MCF 10A (cell line): ENCODE data around the gene RGR. TPM values are rescaled to one million over a fixed set of nuclear protein-coding genes. Genes with fewer than 3 reads are reported as not detected.

Source experiments
- BruUV-seq: library from RNA; stranded (reverse); fragments of 400-500 nt; replicated peaks from 2 replicates; lab custom pipeline; 2021; lab: Mats Ljungman, UMichigan
- CTCF ChIA-PET: fragments of 300-600 bp; sonication (Branson Sonifier 250); formaldehyde crosslinking; extraction: SDS; loops from one replicate; lab custom pipeline; 2021; ENCODE audit warnings: antibody characterized with exemption, inconsistent platforms; lab: Yijun Ruan, JAX
- POLR2A ChIA-PET: fragments of 300-600, 350-650 bp; sonication (Branson Sonifier 250); formaldehyde crosslinking; extraction: SDS; loops from one replicate; lab custom pipeline; 2020; ENCODE audit warnings: antibody characterized with exemption, inconsistent platforms; lab: Yijun Ruan, JAX
- DNase-seq: peaks from one replicate; pipeline ENCODE4 v3.0.0-alpha.2; 2018; ENCODE audit not compliant: unreplicated experiment
- H3K27ac Mint-ChIP-seq: one replicate; pipeline ENCODE4 v1.8.0; 2022; ENCODE audit warnings: mild to moderate bottlenecking, low read depth, mixed read lengths; ENCODE audit not compliant: unreplicated experiment
- H3K27me3 Mint-ChIP-seq: one replicate; pipeline ENCODE4 v1.8.0; 2022; ENCODE audit warnings: mixed read lengths; ENCODE audit not compliant: insufficient read depth, unreplicated experiment
- H3K36me3 Mint-ChIP-seq: one replicate; pipeline ENCODE4 v1.8.0; 2022; ENCODE audit warnings: mild to moderate bottlenecking, moderate library complexity, mixed read lengths; ENCODE audit not compliant: insufficient read depth, unreplicated experiment
- H3K4me1 Mint-ChIP-seq: one replicate; pipeline ENCODE4 v1.8.0; 2022; ENCODE audit warnings: mixed read lengths; ENCODE audit not compliant: insufficient read depth, unreplicated experiment
- H3K4me3 Mint-ChIP-seq: one replicate; pipeline ENCODE4 v1.8.0; 2022; ENCODE audit warnings: mild to moderate bottlenecking, moderate library complexity, mixed read lengths; ENCODE audit not compliant: unreplicated experiment
- H3K9me3 Mint-ChIP-seq: one replicate; pipeline ENCODE4 v1.8.0; 2022; ENCODE audit warnings: mixed read lengths; ENCODE audit not compliant: unreplicated experiment
- CTCF ChIP-seq: fragments of 200-600 bp; IDR thresholded peaks from one replicate; pipeline ENCODE4 v1.8.0; 2022; ENCODE audit warnings: antibody characterized with exemption, mild to moderate bottlenecking; ENCODE audit not compliant: unreplicated experiment
- intact Hi-C: fragments of 100-400 bp; cut with micrococcal nuclease; formaldehyde crosslinking; loops from 2 replicates; pipeline ENCODE4 v1.14.1; 2022
- total RNA-seq: library from RNA; stranded (reverse); gene quantifications from 2 replicates; pipeline ENCODE4 v1.2.3, GENCODE V29; 2022

RGR gene
- total RNA-seq, 1 experiment from 2014 or later: not detected

- H3K4me1 Mint-ChIP-seq: no peaks in the 10 kb centered on the region
- ChIA-PET CTCF (interaction anchor here (0.8 to 2.8 kb wide), 2 partner anchors 25 to 51 kb away, joined by 6 to 11 read pairs; no protein-coding TSS in a partner anchor), POLR2A (interaction anchor here (0.6 to 1.0 kb wide), 3 partner anchors 19 to 1685 kb away, joined by 3 to 6 read pairs (median 3); no protein-coding TSS in a partner anchor)
- no peak overlapping the region for H3K27ac Mint-ChIP-seq
- no peak for TF ChIP-seq CTCF
- no peaks in the 10 kb centered on the region for H3K9me3 Mint-ChIP-seq
- no peak overlapping the region for H3K4me3 Mint-ChIP-seq
- intact Hi-C loops: no loop called here
- BruUV-seq: no TSS peak
- peaks cover 46% of the 10 kb centered on the region for H3K27me3 Mint-ChIP-seq
- no peaks in the 10 kb centered on the region for H3K36me3 Mint-ChIP-seq
- no peak for DNase-seq
These were observed 46.5 kb upstream of the RGR start for GRCh38 chr10:84198206-84198915.

- H3K27ac Mint-ChIP-seq: no peak overlapping the region
- H3K36me3 Mint-ChIP-seq: no peaks in the 10 kb centered on the region
- no peak overlapping the region for H3K4me3 Mint-ChIP-seq
- BruUV-seq: no TSS peak
- POLR2A ChIA-PET: interaction anchor here (1.0 to 1.3 kb wide), 2 partner anchors 13 to 53 kb away, joined by 3 to 4 read pairs; no protein-coding TSS in a partner anchor
- CTCF ChIA-PET: interaction anchor here (0.6 to 9.2 kb wide), 4 partner anchors 9 to 68 kb away, joined by 5 to 210 read pairs (median 98); no protein-coding TSS in a partner anchor
- no peaks in the 10 kb centered on the region for H3K4me1 Mint-ChIP-seq
- no peaks in the 10 kb centered on the region for H3K9me3 Mint-ChIP-seq
- TF ChIP-seq CTCF: no peak
- no peak for DNase-seq
- intact Hi-C loops: loop anchor here (10.0 kb wide), 1 partner anchor 146 kb away; no protein-coding TSS in a partner anchor
- peaks cover 43% of the 10 kb centered on the region for H3K27me3 Mint-ChIP-seq
These were observed 44.2 kb upstream of the RGR start for GRCh38 chr10:84200537-84201243.

- DNase-seq: no peak
- H3K36me3 Mint-ChIP-seq: no peaks in the 10 kb centered on the region
- ChIA-PET CTCF (interaction anchor here (0.6 to 9.2 kb wide), 5 partner anchors 9 to 109 kb away, joined by 4 to 210 read pairs (median 58); no protein-coding TSS in a partner anchor), POLR2A (interaction anchor here (1.0 to 1.3 kb wide), 2 partner anchors 14 to 53 kb away, joined by 3 to 4 read pairs; no protein-coding TSS in a partner anchor)
- no peaks in the 10 kb centered on the region for H3K4me1 Mint-ChIP-seq
- H3K27me3 Mint-ChIP-seq: peaks cover 39% of the 10 kb centered on the region
- BruUV-seq: no TSS peak
- TF ChIP-seq CTCF: no peak
- intact Hi-C loops: loop anchor here (10.0 kb wide), 1 partner anchor 146 kb away; no protein-coding TSS in a partner anchor
- H3K4me3 Mint-ChIP-seq: no peak overlapping the region
- no peak overlapping the region for H3K27ac Mint-ChIP-seq
- no peaks in the 10 kb centered on the region for H3K9me3 Mint-ChIP-seq
These were observed 43.6 kb upstream of the RGR start for GRCh38 chr10:84201244-84201606.
